Loucy (cell line): Measurements from ENCODE around the gene KYAT1.

Experiments
- H2AFZ ChIP-seq: fragments of 200-600 bp; sonication (generic); 2 replicates; pipeline ENCODE4 v1.6.0; 2016; ENCODE audit warnings: antibody characterized with exemption, mild to moderate bottlenecking, low read length, moderate library complexity
- H3F3A ChIP-seq: fragments of 200-600 bp; 2 replicates; pipeline ENCODE4 v1.6.0; 2016; ENCODE audit warnings: antibody characterized with exemption, low read depth, mild to moderate bottlenecking
- H3K27me3 ChIP-seq: fragments of 200-600 bp; sonication (generic); 2 replicates; pipeline ENCODE4 v1.6.1; 2014; ENCODE audit warnings: low read length, mild to moderate bottlenecking; ENCODE audit not compliant: insufficient read depth, poor library complexity, severe bottlenecking
- H3K36me3 ChIP-seq: fragments of 200-600 bp; sonication (generic); 2 replicates; pipeline ENCODE4 v1.6.1; 2016; ENCODE audit warnings: low read length; ENCODE audit not compliant: insufficient read depth
- H3K4me1 ChIP-seq: fragments of 200-600 bp; sonication (generic); 2 replicates; pipeline ENCODE4 v1.5.1; 2014; ENCODE audit warnings: low read length, mild to moderate bottlenecking; ENCODE audit not compliant: insufficient read depth, poor library complexity, severe bottlenecking
- H3K4me2 ChIP-seq: fragments of 200-600 bp; sonication (generic); 2 replicates; pipeline ENCODE4 v1.6.0; 2014; ENCODE audit warnings: antibody characterized with exemption, low read length, low read depth, mild to moderate bottlenecking; ENCODE audit not compliant: poor library complexity, severe bottlenecking
- H3K4me3 ChIP-seq: fragments of 200-600 bp; sonication (generic); 2 replicates; pipeline ENCODE4 v1.5.1; 2014; ENCODE audit warnings: low read length, mild to moderate bottlenecking, mixed read lengths; ENCODE audit not compliant: poor library complexity, severe bottlenecking
- H3K79me2 ChIP-seq: fragments of 200-600 bp; sonication (generic); 2 replicates; pipeline ENCODE4 v1.6.1; 2014; ENCODE audit warnings: low read length; ENCODE audit not compliant: insufficient read depth
- H3K9ac ChIP-seq: fragments of 200-600 bp; sonication (generic); 2 replicates; pipeline ENCODE4 v1.6.0; 2014; ENCODE audit warnings: mild to moderate bottlenecking, low read depth, low read length, moderate library complexity; ENCODE audit not compliant: poor library complexity, severe bottlenecking
- H3K9me2 ChIP-seq: fragments of 200-600 bp; sonication (generic); replicated peaks from 2 replicates; pipeline ENCODE4 v1.6.1; 2016; ENCODE audit warnings: low read depth, low read length, mixed read lengths
- H3K9me3 ChIP-seq: fragments of 200-600 bp; sonication (generic); 2 replicates; pipeline ENCODE4 v1.6.1; 2014; ENCODE audit warnings: mild to moderate bottlenecking, antibody characterized with exemption, low read length, low read depth; ENCODE audit not compliant: insufficient read depth
- H4K20me1 ChIP-seq: fragments of 200-600 bp; sonication (generic); 2 replicates; pipeline ENCODE4 v1.6.0; 2014; ENCODE audit warnings: antibody characterized with exemption, low read length, mild to moderate bottlenecking; ENCODE audit not compliant: insufficient read depth, poor library complexity, severe bottlenecking
- EZH2phosphoT487 ChIP-seq: fragments of 200-600 bp; IDR thresholded peaks from 2 replicates; pipeline ENCODE4 v1.6.1; 2018; ENCODE audit warnings: antibody characterized with exemption, mild to moderate bottlenecking, moderate library complexity, borderline replicate concordance
- TF ChIP-seq, protein P1 (sequence below): fragments of 200-600 bp; sonication (generic); conservative IDR thresholded peaks from 2 replicates; pipeline ENCODE4 v1.5.1; 2014; ENCODE audit warnings: mild to moderate bottlenecking, antibody characterized with exemption, low read length

KYAT1 gene

DNA sequence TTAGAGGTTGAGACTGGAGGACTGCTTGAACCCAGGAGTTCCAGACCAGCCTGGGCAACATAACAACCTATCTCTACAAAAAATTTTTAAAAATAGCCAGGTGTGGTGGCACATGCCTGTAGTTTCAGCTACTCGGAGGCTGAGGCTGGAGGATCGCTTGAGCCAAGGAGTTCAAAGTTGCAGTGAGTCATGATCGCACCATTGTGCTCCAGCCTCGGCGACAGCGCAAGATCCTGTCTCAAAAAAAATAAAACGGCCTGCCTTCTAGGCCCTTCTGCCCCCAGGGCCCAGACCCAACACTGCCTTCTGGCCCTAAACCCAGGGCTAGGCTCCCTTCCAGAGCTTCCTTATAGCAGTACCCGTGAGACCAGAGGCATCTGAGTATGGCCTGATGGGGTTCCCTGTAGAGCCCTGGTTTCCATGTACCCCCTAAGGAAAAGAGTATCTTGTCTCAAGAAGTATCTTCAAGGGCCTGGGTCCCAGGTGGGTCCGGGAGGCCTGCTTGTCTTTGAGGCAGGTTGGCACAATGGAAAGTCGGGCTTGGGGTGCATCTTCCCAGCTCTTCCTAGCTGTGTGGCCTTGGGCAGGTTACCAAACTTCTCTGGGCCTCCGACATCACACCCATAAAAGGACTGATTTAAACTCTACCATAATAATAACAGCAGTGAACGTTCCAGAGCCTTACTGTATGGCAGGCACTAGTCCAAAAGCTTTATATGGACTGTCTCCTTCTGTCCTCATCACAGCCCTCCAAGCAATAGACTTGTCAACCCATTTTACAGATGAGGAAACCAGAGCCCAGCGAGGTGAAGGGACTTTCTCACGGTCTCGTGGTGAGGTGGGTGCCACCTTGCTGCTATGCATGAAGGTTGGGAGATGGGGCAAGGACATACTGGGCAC, 9.8 kb upstream of the KYAT1 start:
- Histone ChIP-seq H3K4me3 (no peak overlapping the region), H4K20me1 (no peaks in the 10 kb centered on the region)

DNA sequence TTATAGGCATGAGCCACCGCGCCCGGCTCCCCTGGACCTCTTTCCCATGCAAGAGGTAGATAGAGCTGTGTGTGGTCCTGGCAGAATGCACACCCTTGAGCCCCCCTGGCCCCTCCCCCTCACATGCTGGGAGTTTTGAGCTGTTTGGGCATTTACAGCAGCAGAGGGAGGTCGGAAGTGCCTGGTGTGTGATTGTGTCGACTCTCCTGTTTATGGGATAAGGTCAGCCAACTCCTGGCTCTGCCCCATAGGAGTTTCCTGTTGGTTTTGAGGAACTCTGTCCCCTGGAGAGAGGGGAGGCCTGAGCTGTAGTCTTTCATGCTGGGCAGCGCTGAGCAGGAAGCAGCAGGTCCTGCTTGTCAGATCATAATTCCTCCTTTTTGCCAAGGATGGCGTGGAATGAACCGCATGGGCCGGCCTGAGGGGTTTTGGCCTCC, 6.2 kb upstream of the KYAT1 start:
- Histone ChIP-seq H4K20me1 (peaks cover 2% of the 10 kb centered on the region), H3K79me2 (peaks cover 34% of the 10 kb centered on the region), H3F3A (no peaks in the 10 kb centered on the region), H2AFZ (no peak overlapping the region), H3K4me2 (no peak overlapping the region), H3K9me2 (no peaks in the 10 kb centered on the region), H3K9me3 (no peaks in the 10 kb centered on the region), H3K27me3 (no peaks in the 10 kb centered on the region), H3K4me3 (no peak overlapping the region), H3K4me1 (peaks cover 5% of the 10 kb centered on the region), H3K36me3 (no peaks in the 10 kb centered on the region; the same call in 1 of the 2 replicates), H3K9ac (no peak overlapping the region)
- TF ChIP-seq, protein P1, sequence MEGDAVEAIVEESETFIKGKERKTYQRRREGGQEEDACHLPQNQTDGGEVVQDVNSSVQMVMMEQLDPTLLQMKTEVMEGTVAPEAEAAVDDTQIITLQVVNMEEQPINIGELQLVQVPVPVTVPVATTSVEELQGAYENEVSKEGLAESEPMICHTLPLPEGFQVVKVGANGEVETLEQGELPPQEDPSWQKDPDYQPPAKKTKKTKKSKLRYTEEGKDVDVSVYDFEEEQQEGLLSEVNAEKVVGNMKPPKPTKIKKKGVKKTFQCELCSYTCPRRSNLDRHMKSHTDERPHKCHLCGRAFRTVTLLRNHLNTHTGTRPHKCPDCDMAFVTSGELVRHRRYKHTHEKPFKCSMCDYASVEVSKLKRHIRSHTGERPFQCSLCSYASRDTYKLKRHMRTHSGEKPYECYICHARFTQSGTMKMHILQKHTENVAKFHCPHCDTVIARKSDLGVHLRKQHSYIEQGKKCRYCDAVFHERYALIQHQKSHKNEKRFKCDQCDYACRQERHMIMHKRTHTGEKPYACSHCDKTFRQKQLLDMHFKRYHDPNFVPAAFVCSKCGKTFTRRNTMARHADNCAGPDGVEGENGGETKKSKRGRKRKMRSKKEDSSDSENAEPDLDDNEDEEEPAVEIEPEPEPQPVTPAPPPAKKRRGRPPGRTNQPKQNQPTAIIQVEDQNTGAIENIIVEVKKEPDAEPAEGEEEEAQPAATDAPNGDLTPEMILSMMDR, result no peak
- TF ChIP-seq EZH2phosphoT487, result no peak

More for the DNA sequence above, 9.8 kb upstream of the KYAT1 start:
- TF ChIP-seq, protein P1, result no peak
- TF ChIP-seq EZH2phosphoT487, result no peak
- Histone ChIP-seq H3K9me3 (no peaks in the 10 kb centered on the region), H3K4me1 (no peaks in the 10 kb centered on the region), H3K4me2 (no peak overlapping the region), H3K36me3 (no peaks in the 10 kb centered on the region; the same call in 1 of the 2 replicates), H3K79me2 (peaks cover 8% of the 10 kb centered on the region; the same call in 1 of the 2 replicates), H3K9ac (no peak overlapping the region), H2AFZ (no peak overlapping the region), H3K27me3 (no peaks in the 10 kb centered on the region), H3K9me2 (no peaks in the 10 kb centered on the region), H3F3A (no peaks in the 10 kb centered on the region)

DNA sequence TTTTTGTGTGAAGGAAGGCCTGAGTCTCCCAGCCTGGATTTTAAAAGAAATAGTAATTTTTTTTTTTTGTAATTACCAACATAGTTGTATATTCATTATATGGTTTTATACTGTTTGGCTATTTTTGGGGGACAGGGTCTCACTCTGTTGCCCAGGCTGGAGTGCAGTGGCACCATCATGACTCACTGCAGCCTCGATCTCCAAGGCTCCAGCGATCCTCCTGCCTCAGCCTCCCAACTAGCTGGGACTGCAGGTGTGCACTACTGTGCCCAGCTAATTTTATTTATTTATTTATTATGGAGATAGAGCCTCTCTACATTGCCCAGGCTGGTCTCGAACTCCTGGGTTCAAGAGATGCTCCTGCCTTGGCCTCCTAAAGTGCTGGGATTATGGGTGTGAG, 5.3 kb upstream of the KYAT1 start:
- H3K79me2 ChIP-seq, result peaks cover 40% of the 10 kb centered on the region

More for the DNA sequence above, 5.3 kb upstream of the KYAT1 start:
- Histone ChIP-seq H3K9ac (no peak overlapping the region), H4K20me1 (peaks cover 2% of the 10 kb centered on the region), H3K4me3 (no peak overlapping the region), H3K36me3 (no peaks in the 10 kb centered on the region; the same call in 1 of the 2 replicates), H3K4me2 (no peak overlapping the region), H3K27me3 (no peaks in the 10 kb centered on the region), H3F3A (no peaks in the 10 kb centered on the region), H3K4me1 (peaks cover 5% of the 10 kb centered on the region), H3K9me2 (no peaks in the 10 kb centered on the region), H3K9me3 (no peaks in the 10 kb centered on the region), H2AFZ (no peak overlapping the region)
- TF ChIP-seq, protein P1, result no peak
- TF ChIP-seq EZH2phosphoT487, result no peak
